ENCODE data around the gene FRMD4A.
"Not testable (repeated sequence)": the region's sequence is repeated elsewhere in the genome, so short reads cannot be mapped to it uniquely, and the experiment has no call there.

The FRMD4A gene

DNA sequence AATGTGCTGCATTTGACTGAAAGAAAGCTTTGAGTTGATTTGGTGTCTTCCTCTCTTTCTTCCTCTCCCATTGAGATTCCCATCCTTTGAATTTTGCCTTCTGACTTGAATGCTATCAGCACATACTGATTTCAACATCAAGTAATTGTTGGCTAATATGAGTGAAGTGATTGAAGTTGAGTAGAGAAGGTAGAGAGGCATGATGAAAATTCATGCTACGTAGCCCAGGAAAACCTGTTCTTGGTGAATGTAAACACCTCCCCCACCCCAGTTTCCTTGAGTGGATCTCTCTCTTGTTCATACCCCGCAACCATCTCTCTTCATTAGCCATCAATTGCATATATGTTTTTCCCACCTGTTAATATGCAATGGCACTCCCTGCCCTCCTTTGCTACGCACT lies 193.3 kb downstream of the FRMD4A start:
- no peak for DNase-seq

DNA sequence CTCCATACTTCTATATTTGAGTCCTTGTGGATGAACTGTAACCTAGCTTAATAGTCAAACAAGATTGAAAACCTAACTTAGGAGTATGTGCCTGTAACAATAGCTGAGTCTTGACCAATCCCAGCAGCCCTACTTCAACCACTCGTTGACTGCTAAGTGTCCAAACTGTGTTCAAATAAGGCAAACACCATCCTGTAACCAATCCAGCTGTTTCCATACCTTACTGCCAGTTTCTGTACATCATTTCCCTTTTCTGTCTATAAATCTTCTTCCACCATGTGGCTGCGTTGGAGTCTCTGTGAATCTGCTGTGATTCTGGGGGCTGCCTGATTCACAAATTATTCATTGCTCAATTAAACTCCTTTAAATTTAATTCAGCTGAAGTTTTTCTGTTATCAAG lies 195.5 kb downstream of the FRMD4A start:
- DNase-seq, result not testable (repeated sequence)

DNA sequence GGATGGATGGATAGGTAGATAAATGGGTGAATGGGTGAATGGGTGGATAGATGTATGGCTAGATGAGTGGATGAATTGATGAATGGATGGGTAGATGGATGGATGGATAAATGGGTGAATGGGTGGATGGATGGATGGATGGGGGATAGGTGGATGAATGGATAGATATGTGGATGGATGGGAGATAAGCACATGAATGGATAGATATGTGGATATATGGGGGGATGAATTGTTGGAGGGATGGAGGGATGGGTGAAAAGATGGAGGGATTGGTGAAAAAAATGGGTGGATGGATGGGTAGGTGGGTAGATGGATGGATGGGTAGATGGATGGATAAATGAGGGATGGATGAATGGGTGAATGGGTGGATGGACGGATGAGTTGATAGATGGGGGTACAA lies 196.4 kb downstream of the FRMD4A start:
- DNase-seq, result no peak

DNA sequence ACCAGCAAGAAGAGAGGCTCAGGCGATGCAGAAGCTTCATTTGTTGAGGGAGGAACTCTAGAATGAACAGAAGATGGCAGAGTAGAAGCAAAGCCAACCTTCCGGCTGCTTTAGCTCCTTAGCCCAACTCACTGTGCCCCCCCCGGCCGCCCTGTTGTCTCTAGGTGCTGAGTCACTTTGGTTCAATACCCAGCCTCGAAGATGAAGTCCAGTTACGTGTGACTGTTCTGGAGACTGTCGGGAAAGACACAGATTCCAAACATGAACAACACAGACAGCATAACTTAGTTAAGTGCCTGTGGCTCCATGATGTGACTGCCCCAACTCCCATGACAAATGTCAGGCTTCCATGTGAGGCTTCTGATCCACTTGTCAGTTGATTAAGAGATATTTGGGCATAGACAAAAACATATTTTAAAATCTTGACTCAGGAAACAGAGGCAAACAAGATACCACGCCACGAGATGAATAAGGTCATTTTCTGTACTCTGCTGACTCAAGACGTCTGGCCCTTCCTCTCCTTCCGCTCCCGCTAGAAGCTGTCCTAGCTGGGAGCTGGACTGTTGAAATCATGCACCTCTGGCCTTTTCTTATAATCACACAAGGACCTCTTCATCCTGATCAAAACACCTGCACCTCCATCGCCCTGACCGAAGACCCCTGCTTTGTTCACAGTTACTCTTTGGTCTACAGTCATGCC lies 199.3 kb downstream of the FRMD4A start:
- DNase-seq, result no peak

DNA sequence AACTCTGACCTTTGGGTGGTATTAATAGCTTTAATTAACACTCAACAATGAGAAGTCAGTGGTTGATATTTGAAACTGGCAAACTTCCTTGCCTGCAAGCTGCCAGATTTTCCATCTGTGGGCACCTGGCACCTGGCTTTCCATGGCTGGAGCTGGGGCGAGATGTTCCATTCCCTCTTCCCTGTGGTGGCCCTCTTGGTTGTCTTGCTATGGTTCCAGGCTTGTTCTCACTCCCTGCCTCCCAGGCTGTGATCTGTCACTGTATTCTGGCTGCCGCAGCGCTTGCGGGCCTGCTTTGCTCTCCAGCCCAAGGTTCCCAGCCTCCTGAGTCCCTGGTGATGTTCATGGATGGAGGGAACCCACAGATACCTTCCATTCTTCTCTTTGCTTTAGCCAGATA lies 201.0 kb downstream of the FRMD4A start:
- no peak for DNase-seq

DNA sequence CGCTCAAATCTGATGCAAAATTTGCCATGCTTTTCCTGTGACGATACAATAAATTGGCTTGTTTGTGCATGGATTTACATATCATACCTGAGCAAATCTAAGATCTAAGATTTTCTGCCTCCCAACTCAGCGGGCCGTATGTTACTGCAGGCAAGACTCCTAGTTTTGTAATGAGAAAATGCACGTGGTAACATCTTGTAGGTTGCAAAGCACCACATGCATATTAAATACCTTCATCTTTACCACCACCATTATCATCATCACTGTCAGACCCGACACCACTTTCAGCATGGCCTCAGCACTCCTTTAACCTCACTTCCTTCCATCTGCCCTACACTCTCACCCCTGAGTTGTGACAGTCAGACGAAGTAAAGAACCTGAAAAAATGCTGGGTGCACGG lies 202.2 kb downstream of the FRMD4A start:
- DNase-seq, result no peak

DNA sequence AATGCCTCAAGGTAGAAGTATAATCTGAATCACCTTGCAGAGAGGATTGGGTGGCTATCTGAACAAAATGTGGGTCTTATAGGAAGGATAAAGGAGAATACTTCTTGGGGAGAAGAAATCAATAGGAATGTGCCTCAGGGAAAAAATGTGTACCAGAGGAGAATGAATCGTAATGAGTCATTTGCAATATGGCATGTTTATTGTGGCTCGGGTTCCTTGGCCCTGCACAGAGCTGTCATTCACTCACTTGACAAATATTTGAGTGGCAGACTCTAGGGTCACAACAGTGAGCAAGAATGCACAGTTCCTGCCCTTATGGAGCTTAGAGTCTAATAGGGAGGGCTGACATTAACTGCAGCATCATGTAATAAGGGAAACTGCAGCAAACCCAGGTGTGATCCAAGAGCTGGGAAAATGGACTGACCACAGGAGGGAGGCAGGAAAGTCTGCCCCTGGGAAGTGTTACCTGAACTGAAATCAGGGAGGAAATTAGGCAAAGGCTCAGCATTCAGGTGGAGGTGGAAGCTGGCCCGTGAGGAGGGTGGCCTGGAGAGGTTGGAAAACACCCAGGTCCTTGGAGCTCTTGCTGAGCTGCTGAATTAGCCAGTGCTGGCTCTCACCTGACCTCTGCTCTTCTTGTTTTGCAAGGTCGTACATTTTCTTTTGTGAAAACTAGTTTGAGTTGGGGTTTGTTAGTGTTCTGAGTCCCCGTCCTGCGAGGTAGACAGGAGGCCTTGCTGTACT lies 203.9 kb downstream of the FRMD4A start:
- DNase-seq, result no peak

DNA sequence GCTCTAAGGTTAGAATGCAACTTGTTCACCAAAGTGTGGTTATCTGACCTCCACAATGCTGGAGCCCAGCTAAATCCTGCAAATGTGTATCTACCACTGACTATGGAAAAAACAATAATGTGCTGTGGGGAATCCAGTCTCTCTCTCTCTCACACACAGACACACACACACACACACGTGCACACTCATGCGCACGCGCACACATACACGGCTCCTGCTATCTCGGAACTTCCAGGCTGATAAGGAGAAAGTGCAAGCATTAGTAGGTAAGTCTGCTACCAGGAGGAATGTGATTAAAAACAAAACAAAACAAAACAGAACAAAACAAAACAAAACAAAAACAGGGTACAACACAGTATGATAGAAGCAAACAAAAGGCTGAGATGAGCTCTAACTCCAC lies 205.2 kb downstream of the FRMD4A start:
- no peak for DNase-seq

DNA sequence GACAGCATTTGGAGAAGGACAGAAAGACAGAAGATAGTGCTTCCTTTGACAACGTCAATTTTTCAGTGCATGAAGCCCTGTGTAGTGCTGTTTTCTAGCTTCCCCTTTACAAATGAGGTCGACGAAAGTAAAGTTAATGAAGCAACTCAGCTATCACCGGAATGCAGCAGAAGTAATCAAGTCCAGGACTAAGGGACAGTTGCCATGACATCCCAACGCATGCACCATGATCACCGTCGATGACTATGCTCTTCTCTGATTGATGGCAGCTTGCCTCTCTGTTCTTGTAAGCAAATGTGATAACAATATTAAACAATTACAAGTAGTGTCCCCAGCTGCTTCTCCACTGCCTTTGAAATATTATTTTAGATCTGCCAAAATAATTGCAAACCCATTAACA lies 205.8 kb downstream of the FRMD4A start:
- DNase-seq, result no peak

DNA sequence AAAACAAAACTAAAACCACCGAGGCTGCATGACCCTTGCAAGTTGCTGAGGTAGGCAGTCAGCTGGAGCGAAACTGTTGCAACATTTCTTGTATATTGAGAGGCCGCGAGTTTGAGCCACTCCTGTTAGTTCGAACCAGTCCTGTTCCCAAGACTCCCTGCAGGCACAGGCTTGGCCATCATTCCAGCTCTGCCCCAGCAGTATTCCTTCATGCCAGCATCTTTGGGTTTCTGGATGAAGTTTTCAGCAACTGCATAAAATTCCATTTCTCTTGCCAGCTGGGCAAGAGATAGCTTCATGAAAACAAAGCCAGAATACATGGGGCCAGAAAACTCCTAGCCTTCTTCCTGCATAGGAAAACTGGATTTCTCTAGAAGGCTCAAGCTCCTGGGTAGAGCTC lies 207.6 kb downstream of the FRMD4A start:
- no peak for DNase-seq

DNA sequence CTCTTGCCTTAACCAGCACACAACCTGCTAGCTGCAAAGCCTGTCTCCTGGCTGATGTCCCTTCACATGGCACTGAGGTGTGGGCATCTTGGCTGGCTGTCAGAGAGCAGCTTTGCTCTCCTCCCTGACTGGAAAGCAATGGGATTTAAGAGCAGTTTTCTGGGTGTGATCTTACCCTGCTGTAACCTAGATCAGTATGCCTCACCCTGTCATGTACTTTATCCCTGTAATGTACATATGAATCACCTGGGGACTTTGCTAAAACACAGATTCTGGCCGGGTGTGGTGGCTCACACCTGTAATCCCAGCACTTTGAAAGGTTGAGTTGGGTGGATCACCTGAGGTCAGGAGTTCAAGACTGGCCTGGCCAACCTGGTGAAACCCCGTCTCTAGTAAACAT lies 209.9 kb downstream of the FRMD4A start:
- no peak for DNase-seq

DNA sequence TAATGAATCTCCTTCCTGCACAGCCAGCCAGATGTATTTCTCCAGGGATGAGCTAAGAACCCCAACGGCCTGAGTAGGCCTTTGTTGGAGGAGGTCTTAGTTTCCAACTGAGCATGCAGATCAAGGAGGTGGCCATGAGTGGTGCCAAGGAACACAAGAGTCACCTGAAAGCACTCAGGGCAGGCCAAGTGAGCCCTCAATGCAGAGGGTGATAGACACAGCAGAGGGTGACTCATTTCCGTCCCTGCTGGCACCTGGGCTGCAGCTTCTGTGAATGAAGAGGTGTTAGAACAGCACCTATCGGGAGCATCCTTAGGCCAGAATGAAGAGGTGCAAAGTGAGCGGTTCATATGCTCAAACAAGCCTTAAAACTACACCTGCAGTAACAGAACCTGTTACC lies 211.8 kb downstream of the FRMD4A start:
- DNase-seq, result no peak

DNA sequence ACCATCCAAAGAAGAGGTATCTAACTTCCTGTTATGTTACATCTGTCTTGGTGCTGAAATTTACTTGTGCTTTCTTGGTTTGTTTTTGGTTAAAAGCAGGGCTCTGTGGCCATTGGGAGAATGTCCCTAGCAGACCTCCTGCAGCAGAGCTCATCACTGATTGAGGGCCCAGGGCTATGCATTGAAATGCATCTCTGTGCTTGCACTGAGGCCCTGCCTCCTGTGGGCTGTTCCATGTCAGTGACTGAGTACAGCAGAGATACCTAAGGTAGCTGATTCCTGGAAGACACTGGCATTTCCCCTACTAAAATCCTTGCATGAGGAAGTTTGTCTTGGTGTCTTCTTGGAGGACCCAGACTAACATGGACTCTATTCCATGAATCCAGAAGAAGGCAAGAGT lies 213.9 kb downstream of the FRMD4A start:
- DNase-seq, result no peak

DNA sequence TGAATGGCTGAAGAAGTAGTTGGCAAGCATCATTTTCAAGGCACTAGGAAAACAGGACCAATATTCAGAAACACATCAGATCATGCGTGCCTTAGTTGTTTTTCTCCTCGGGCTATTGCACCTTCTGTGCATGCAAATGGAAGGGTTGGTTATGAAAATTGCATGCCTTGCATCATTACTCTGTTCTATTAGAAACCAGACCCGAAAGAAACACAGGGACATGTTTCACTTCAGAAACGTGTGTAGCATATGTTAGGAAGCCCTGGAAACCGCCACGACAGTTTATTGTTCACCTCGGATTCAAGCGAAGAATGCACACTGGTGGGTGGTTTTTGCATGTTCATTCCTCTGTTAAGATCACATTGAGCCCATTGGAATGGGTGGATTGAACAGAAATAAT lies 214.7 kb downstream of the FRMD4A start:
- no peak for DNase-seq

DNA sequence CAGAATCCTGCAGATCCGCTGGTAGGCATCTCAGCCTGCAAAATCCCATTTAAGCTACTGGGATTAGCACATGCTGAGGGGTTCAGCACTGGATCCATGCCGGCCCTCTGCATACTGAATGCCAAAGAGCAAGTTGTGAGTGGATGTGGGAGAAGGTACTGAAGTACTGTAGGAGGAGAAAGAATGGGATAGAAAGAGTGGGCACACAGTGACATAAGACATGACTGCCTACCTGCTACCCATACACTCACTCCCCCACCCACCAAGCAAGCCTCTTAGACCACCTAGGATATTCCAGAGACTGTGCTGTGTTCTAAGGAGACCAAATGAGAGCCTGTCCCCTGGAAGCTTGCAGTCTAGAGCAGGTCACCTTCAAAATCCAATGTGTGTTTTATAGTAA lies 215.9 kb downstream of the FRMD4A start:
- DNase-seq, result no peak

DNA sequence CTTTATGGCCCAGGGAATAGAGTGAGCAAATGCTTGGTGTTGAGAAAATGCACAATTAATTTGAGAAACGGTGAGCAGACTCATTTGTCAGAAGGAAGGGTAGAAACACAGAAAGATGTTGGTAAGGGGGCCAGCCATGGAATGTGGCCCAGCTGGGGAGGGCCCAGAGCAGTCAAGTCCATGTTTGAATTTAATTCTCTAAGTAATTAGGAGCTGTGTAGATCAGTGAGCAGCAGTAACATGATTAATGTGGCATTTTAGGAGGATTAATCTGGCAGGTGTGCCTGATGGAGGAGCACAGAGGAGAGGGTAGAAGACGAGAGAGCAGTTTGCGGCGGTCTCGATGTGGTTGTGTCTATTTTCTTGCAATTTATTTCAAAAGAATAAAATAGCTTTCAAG lies 218.7 kb downstream of the FRMD4A start:
- no peak for DNase-seq

DNA sequence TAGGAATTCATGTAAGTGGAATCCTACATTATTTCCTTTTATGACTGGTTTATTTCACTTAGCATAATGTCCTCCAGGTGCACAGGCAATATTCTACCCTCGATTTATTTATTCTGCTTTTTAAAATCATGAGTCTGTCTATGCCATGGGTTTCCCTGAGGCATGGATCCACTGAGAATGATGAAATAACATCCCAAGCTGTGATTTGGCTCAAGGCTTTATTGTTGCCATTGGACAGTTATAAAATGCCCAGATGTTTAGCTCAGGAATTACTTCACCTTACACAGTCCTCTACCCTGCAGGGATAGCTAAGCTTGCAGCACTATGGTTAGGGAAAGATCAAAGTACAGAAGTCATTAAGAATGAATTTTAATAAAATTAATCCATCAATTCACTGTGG lies 219.5 kb downstream of the FRMD4A start:
- DNase-seq, result no peak

DNA sequence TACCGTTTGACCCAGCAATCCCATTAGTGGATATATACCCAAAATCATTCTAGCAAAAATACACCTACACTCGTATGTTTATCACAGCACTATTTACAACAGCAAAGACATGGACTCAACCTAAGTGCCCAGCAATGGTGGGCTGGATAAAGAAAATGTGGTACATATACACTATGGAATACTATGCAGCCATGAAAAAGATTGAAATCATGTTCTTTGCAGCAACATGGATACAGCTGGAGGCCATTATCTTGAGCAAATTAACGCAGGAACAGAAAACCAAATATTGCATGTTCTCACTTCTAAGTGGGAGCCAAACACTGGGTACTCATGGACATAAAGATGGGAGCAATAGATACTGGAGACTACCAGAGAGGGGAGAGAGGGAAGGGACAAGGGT lies 223.9 kb downstream of the FRMD4A start:
- DNase-seq, result no peak

DNA sequence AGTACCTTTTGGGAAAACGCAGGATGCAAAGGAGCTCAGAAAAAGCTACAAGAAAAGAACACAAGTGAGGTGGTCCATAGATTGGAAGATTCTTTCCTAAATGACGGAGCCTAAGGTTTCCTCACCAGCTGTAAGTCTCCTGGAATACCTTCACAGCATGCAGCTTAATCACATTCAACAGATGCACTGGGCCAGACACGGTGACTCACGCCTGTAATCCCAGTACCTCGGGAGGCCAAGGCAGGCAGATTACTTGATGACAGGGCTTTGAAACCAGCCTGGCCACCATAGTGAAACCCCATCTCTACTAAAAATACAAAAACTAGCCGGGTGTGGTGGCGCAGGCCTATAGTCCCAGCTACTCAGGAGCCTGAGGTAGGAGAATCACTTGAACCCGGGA lies 228.7 kb downstream of the FRMD4A start:
- no peak for DNase-seq

DNA sequence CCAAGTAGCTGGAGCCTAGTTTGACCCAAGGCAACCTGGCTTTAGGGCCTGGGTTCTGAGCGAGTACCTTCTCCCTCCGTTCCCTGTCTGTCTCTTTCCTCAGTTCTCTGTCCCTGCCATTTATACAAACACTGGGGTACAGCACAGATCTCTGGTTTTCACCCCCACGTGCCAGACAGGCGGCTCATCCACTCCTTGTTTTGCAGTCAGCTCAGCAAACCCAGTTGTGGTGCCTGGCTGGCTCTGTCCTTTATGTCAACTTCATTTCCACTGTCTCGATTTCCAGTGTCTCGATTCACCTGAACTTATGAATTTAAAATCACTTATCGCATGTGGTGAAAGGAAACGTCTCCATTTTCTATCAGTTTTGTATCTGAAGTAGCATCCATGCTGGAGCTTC lies 230.8 kb downstream of the FRMD4A start:
- DNase-seq, result no peak

DNA sequence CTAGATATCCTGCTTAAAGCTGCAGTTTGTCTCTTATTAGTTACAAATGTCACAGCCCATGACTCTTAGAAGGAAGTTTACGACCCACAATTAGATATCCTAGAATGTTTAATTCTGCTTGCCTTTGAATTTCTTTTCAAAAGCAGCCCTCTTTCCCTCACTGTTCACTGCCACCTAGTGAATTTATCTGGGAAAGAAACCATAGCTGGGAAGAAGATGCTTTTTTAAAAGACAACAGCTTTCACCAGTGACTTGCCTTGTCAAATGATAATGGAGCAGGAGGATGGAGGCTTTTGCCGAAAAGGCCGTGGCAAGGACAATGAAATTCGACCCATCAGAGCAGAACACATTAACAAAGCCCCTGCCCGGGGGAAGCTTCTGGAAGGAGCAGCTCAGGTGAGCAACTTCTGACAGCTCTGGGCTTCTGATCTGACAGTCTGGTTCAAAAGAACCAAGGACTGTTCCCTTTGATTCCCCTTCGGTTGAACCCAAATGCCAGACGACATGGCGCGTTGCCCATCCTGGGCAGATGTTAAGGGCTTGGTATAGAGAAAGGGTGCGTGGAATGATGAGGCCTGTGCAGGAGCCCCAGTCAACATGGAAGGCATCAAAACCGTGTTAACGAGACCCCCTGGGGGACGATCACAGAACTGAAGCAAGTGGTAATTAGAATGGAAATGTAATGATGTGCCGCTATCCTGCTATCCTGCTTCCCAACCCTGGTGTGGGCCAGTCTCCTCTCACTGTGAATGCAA lies 236.8 kb downstream of the FRMD4A start:
- DNase-seq, result peak; percentile 87

DNA sequence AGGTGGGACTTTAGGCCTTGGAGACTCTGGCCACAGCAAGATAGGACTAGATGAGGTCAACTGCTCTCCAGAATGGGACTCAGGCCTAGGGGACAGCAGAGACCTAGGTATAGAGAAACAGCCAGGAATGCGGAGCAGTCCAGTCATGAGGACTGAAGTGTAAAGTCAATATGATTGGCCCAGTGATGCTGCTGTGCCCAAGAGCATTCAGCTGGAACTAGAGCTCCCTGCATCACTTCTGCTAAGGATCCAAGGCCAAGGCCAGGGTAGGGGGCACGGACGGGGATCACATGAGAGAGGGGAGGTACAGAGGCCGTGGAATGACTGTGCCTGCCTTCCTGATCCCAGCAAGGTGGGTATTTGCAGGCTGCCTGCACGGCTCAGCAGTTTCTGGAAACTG lies 237.9 kb downstream of the FRMD4A start:
- DNase-seq, result no peak

DNA sequence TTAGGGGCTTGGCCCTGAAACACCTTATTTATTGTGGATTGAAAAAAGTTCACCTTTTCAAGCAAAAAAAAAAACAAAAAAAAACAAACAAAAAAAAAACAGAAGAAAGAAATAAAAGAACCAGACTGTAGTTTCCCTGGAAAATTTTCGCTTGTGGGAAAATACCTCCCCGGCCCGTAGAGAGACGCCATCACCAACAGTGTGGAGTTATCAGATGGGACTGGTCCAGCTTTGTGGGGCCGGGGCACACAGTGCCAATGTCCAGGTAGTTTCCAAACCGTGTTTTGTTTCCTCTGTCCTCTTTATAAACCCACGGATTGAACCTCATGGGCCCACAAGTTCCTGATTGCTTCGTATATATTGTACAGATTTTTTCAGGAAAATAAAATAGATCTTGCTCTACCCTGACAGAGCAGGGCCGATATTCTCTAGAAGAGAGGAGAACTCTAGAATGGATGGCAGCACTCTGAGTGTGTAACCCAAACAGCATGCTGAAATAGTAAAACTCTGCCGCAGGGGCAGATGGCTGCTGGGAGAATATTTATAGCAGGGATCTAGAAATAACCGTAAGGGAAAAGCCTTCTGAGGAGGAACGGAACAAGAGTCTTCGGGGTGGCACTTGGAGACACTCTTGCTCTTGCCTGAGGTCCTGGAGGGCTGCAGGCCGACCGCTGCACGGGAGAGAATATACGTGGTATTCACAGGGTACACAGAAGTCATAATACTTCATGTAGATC lies 241.0 kb downstream of the FRMD4A start:
- peak; percentile 2 for DNase-seq

Measured in NCI-H1694 (cell line).